ENCODE measurements around the gene SIX1.

Gene SIX1

DNA sequence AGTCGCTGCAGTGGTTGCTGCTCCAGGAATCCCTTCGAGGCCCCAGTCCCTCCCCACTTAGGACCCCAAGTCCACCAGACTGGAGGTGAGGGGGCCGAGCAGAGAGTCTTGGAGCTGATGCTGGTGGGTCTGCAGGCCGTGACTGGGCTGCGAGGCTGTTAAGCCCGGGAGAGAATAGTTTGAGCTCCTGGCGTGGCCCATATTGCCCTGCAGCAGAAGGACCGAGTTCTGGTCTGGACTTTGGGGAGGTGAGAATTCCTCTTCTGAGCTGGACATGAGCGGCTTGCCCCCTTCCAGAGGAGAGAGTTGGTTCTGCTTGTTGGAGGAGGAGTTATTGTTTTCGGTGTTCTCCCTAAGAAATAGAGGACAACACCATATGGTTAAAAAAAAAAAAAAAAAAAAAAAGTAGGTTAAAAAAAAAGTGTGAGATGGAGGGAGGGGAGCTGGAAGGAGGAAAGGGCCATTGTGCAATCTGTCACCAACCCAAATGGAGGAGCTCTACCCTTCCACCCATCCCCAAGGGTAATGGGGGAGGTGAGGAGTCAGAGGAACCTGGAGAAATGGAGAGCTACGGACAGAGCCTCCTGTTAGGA, 3.0 kb downstream of the SIX1 start:
- Histone ChIP-seq H3K27me3 (ENCODE audit: insufficient read depth, poor library complexity, severe bottlenecking) (no peaks in the 10 kb centered on the region), H3K4me1 (ENCODE audit: insufficient read depth, poor library complexity, severe bottlenecking) (no peaks in the 10 kb centered on the region), H3K9me3 (ENCODE audit: severe bottlenecking) (no peaks in the 10 kb centered on the region), H3K27ac (ENCODE audit: poor library complexity, severe bottlenecking) (no peak overlapping the region), H3K36me3 (ENCODE audit: low read depth) (peaks cover 14% of the 10 kb centered on the region), H3K4me3 (ENCODE audit: severe bottlenecking) (peak overlapping the region; percentile 45)
- DNase-seq (ENCODE audit: low spot score) (no peak), ATAC-seq (ENCODE audit: low read depth) (no peak)
- TF ChIP-seq, protein P1, sequence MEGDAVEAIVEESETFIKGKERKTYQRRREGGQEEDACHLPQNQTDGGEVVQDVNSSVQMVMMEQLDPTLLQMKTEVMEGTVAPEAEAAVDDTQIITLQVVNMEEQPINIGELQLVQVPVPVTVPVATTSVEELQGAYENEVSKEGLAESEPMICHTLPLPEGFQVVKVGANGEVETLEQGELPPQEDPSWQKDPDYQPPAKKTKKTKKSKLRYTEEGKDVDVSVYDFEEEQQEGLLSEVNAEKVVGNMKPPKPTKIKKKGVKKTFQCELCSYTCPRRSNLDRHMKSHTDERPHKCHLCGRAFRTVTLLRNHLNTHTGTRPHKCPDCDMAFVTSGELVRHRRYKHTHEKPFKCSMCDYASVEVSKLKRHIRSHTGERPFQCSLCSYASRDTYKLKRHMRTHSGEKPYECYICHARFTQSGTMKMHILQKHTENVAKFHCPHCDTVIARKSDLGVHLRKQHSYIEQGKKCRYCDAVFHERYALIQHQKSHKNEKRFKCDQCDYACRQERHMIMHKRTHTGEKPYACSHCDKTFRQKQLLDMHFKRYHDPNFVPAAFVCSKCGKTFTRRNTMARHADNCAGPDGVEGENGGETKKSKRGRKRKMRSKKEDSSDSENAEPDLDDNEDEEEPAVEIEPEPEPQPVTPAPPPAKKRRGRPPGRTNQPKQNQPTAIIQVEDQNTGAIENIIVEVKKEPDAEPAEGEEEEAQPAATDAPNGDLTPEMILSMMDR (IDR thresholded peaks at IDR 0.05; ENCODE audit: poor library complexity, severe bottlenecking): no peak

DNA sequence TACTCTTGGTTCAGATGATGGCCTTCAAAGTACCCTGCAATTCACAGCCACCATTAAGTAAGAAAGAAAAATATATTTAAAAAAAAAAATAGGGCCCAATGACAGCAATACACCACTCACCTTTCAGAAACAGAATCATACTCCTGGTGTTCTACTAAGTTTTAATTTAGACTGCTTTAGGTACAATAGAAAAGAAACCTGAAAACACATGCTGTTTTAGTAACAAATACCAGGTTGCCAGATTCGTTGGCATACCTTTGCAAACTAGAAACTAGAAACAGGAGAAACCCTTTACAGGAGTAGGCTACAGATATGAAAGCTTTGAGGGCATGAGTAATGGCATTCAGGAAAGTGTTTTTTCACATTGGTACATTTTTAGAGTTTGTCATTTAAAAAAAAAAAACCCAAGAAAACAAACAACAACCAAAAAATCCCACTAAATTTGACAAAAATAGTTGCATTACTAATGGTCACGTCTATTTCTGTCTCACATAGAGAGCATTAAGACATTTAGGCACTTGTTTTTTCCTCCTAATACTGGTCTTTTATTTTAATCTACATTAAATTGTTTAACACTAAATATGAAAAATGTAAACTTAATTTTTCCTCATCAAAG, 4.0 kb downstream of the SIX1 start:
- no peak for ATAC-seq (ENCODE audit: low read depth)
- H3K4me3 ChIP-seq (ENCODE audit: severe bottlenecking): no peak overlapping the region
- no peak overlapping the region for H3K27ac ChIP-seq (ENCODE audit: poor library complexity, severe bottlenecking)
- H3K4me1 ChIP-seq (ENCODE audit: insufficient read depth, poor library complexity, severe bottlenecking): no peaks in the 10 kb centered on the region
- no peaks in the 10 kb centered on the region for H3K9me3 ChIP-seq (ENCODE audit: severe bottlenecking)
- DNase-seq (ENCODE audit: low spot score): no peak
- TF ChIP-seq, protein P1 (IDR thresholded peaks at IDR 0.05; ENCODE audit: poor library complexity, severe bottlenecking): no peak
- no peaks in the 10 kb centered on the region for H3K27me3 ChIP-seq (ENCODE audit: insufficient read depth, poor library complexity, severe bottlenecking)
- H3K36me3 ChIP-seq (ENCODE audit: low read depth): peaks cover 14% of the 10 kb centered on the region

DNA sequence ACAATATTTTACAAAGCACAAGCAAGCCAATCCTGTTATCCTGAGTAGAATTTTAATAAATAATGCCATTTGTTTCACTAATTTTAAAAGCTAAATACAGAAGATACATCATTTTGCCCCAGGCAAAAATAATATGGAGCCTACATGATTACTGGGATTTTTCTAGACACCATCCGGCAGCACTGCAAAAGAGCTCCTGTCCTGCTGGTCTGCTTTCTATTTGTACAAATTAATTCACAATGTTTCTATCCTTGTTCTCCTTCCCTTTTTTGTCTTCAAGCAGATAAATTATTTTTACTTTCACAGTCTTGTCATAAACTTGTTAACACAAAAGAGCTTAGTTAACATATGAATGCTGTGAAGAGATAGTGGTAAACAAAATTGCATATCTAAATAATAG, 4.6 kb downstream of the SIX1 start:
- no peak overlapping the region for H3K27ac ChIP-seq (ENCODE audit: poor library complexity, severe bottlenecking)
- H3K4me3 ChIP-seq (ENCODE audit: severe bottlenecking): no peak overlapping the region
- no peaks in the 10 kb centered on the region for H3K9me3 ChIP-seq (ENCODE audit: severe bottlenecking)
- H3K36me3 ChIP-seq (ENCODE audit: low read depth): peaks cover 14% of the 10 kb centered on the region
- ATAC-seq (ENCODE audit: low read depth): no peak
- TF ChIP-seq, protein P1 (IDR thresholded peaks at IDR 0.05; ENCODE audit: poor library complexity, severe bottlenecking): no peak
- H3K4me1 ChIP-seq (ENCODE audit: insufficient read depth, poor library complexity, severe bottlenecking): no peaks in the 10 kb centered on the region
- no peak for DNase-seq (ENCODE audit: low spot score)
- H3K27me3 ChIP-seq (ENCODE audit: insufficient read depth, poor library complexity, severe bottlenecking): no peaks in the 10 kb centered on the region

- peaks cover 14% of the 10 kb centered on the region for H3K36me3 ChIP-seq (ENCODE audit: low read depth)
- no peak for DNase-seq (ENCODE audit: low spot score)
- H3K4me1 ChIP-seq (ENCODE audit: insufficient read depth, poor library complexity, severe bottlenecking): no peaks in the 10 kb centered on the region
- H3K27me3 ChIP-seq (ENCODE audit: insufficient read depth, poor library complexity, severe bottlenecking): no peaks in the 10 kb centered on the region
- no peak for ATAC-seq (ENCODE audit: low read depth)
- no peak overlapping the region for H3K4me3 ChIP-seq (ENCODE audit: severe bottlenecking)
- no peak overlapping the region for H3K27ac ChIP-seq (ENCODE audit: poor library complexity, severe bottlenecking)
- no peaks in the 10 kb centered on the region for H3K9me3 ChIP-seq (ENCODE audit: severe bottlenecking)
- TF ChIP-seq, protein P1 (IDR thresholded peaks at IDR 0.05; ENCODE audit: poor library complexity, severe bottlenecking): no peak
Measured at GRCh38 chr14:60643463-60644314, 5.6 kb downstream of the SIX1 start.
